Stimulated activated CD4-positive, alpha-beta T cell treated with anti-CD3 and anti-CD28 coated beads, Interleukin-1b, Interleukin-23, amount 100 ng/mL, for 1 hour (primary cell): ENCODE data around the gene MTURN.

Experiments
- DNase-seq, 2 donors: peaks; one replicate each; pipeline ENCODE4 v3.0.0-alpha.2; 2020; ENCODE audit warnings: low read depth in 2 of 2

Gene MTURN

DNA sequence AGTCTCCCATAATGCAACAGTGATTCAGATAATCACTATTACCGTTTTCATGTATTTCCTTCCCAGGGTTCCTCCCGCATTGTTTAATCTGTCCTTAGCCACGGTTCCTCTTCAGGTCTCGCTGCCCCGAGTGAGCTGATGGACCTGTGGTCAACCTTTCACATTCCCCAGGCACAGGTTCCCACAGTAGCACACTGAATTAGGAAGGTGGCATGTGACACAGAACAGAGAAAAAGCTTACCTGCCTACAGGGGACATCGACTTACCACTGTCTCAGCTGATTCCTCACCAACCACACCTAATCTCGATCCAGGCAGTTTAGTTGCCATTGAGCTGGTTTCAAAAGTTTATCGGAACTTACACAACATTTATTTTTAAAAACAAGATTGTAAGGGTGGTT, 72.2 kb downstream of the MTURN start:
- DNase-seq, result no peak

DNA sequence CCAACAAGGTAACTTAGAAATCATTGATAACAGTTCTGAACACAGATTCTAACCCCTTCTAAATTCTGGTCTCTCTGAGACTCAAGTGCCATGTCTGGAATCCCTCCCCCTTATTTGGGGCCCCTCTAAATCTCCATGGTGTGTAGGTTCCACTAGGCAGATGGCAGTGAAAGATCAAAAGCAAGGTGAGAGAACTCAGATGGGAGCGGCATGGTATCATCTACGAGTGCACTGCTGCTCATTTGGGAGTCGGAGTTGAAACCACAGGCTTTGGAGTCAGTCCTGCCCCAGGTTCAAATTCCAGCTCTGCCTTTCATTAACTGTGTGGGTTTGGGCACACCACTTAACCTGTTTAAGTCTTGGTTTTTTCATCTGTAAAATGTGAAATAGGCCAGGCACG, 72.6 kb downstream of the MTURN start:
- no peak for DNase-seq

DNA sequence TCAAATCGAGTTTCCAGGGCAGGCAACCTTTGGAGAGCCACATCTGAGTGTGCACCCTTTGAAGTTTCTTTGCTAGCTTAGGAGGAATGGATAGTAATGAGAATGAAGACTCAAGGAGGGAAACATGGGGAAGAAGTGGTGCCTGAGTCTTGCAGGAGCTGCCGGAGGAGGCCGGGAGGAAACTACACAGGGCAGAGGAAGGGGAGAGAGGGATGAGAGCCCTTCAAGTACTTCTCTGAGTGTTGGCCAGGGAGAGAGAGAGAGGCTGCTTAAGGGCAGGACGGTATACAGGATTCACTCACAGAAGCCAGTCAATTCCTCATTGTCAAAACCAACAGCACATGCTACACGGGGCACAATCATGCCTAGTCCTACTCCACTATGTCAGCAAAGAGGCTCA, 75.2 kb downstream of the MTURN start:
- no peak for DNase-seq
